Measurements from ENCODE around the gene PTPRE. TPM values are rescaled to one million over a fixed set of nuclear protein-coding genes. Genes with fewer than 3 reads are reported as not detected.

Gene PTPRE
- polyA plus RNA-seq, 10 donors, result 4.4 to 9.5 (median 6.5) TPM

- DNase-seq, result no peak
Observed at GRCh38 chr10:128043259-128044045, 136.5 kb downstream of the PTPRE start.

GRCh38 chr10:128044186-128044585 lies 137.3 kb downstream of the PTPRE start:
- DNase-seq, result no peak

GRCh38 chr10:128044961-128045832 lies 138.3 kb downstream of the PTPRE start:
- no peak for DNase-seq

GRCh38 chr10:128045833-128046120 lies 138.9 kb downstream of the PTPRE start:
- no peak for DNase-seq

- no peak for DNase-seq
Observed at GRCh38 chr10:128046156-128046952, 139.5 kb downstream of the PTPRE start.

GRCh38 chr10:128046953-128047290 lies 140.0 kb downstream of the PTPRE start:
- DNase-seq, result no peak

GRCh38 chr10:128047351-128047750 lies 140.4 kb downstream of the PTPRE start:
- DNase-seq, result peak in 1 of 3 donors; percentile 59

GRCh38 chr10:128047991-128048818 lies 141.3 kb downstream of the PTPRE start:
- DNase-seq, result peak in 2 of 3 donors; percentile 26 to 72

- no peak for DNase-seq
Observed at GRCh38 chr10:128048819-128049210, 141.9 kb downstream of the PTPRE start.

- DNase-seq, result no peak
Observed at GRCh38 chr10:128049226-128050120, 142.6 kb downstream of the PTPRE start.

- no peak for DNase-seq
Observed at GRCh38 chr10:128050121-128050516, 143.2 kb downstream of the PTPRE start.

GRCh38 chr10:128050936-128051335 lies 144.0 kb downstream of the PTPRE start:
- DNase-seq, result peak in 1 of 3 donors; percentile 52

- no peak for DNase-seq
Observed at GRCh38 chr10:128051548-128051947, 144.6 kb downstream of the PTPRE start.

GRCh38 chr10:128052696-128053095 lies 145.8 kb downstream of the PTPRE start:
- DNase-seq, result no peak

GRCh38 chr10:128053356-128053755 lies 146.5 kb downstream of the PTPRE start:
- DNase-seq, result no peak

GRCh38 chr10:128054163-128054970 lies 147.5 kb downstream of the PTPRE start:
- no peak for DNase-seq

GRCh38 chr10:128055061-128055868 lies 148.4 kb downstream of the PTPRE start:
- no peak for DNase-seq

GRCh38 chr10:128056303-128057050 lies 149.6 kb downstream of the PTPRE start:
- no peak for DNase-seq
